Right renal pelvis (tissue), 4 donors: ENCODE measurements around the gene SACS. TPM values are rescaled to one million over a fixed set of nuclear protein-coding genes. Genes with fewer than 3 reads are reported as not detected.
A peak's percentile ranks its signal among the peaks of the same experiment; 100 is the strongest.

Experiments
- DNase-seq, 4 donors: peaks; one replicate each; pipeline ENCODE4 v3.0.0-alpha.2; 2013; ENCODE audit warnings: low read depth in 4 of 4, low spot score in 3 of 4, missing footprints in 1 of 4
- polyA plus RNA-seq, 4 donors: library from polyadenylated mRNA; unstranded; fragments of 120-200 nt; gene quantifications; one replicate each; pipeline ENCODE4 v1.2.1, GENCODE V29; 2013; ENCODE audit not compliant: insufficient read length in 4 of 4

SACS gene, protein sequence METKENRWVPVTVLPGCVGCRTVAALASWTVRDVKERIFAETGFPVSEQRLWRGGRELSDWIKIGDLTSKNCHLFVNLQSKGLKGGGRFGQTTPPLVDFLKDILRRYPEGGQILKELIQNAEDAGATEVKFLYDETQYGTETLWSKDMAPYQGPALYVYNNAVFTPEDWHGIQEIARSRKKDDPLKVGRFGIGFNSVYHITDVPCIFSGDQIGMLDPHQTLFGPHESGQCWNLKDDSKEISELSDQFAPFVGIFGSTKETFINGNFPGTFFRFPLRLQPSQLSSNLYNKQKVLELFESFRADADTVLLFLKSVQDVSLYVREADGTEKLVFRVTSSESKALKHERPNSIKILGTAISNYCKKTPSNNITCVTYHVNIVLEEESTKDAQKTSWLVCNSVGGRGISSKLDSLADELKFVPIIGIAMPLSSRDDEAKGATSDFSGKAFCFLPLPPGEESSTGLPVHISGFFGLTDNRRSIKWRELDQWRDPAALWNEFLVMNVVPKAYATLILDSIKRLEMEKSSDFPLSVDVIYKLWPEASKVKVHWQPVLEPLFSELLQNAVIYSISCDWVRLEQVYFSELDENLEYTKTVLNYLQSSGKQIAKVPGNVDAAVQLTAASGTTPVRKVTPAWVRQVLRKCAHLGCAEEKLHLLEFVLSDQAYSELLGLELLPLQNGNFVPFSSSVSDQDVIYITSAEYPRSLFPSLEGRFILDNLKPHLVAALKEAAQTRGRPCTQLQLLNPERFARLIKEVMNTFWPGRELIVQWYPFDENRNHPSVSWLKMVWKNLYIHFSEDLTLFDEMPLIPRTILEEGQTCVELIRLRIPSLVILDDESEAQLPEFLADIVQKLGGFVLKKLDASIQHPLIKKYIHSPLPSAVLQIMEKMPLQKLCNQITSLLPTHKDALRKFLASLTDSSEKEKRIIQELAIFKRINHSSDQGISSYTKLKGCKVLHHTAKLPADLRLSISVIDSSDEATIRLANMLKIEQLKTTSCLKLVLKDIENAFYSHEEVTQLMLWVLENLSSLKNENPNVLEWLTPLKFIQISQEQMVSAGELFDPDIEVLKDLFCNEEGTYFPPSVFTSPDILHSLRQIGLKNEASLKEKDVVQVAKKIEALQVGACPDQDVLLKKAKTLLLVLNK (N-terminal part only)
- polyA plus RNA-seq = 10 to 100 TPM; 11.5 to 12.4 (median 12.0) TPM

DNA sequence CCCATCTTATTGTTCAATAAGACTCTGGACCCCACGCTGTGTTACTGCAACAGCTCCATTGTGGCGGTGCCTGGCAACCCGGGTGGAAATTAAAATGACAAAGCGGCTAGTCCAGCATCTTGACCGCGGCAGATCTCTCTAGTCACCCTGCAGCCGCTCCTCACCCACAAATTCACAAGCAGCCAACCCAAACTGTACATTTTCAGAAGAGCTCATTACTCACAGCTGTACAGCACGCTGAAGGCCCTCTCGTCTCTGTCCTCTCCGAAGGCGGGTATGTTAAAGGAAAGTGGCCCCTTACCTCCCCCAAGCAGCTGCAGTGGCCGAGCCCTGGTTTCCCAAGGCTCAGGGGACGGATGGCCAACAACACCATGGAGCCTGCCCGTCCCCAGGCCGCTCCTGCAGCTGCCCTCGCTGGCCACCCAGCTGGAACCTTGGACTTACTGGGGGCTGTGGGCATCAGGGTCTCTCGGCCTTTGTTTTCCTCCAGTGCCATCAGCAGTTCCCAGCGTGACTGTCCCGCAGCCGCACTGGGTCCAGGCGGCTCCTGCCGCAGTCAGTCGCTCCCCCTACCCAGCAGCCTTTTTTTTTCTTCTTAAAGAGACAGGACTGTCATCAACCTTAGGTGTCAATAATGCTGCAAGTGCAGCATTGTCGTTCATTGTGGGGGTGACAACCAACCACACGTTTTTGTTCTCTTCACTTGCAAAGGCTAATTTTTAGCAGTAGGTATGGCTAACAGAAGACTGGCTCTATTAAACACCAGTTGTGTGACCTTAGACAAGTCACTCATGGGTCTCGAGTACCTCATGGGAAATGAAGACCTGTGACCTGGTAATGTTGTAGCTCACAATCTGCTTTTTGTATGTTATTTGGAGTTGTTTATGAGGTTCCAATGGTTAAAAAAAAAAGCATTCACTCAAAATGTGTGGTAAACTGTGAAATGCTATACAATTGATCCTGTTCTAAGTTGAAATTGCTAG is at the start of gene SACS:
Gene SACS, minus strand, starts transcription at position 532 of the 983 bp plus-strand sequence. CDS start 22,463 bp downstream, outside the sequence.
- peak in 3 of 4 donors; percentile 27 to 47 (median 38) for DNase-seq

DNA sequence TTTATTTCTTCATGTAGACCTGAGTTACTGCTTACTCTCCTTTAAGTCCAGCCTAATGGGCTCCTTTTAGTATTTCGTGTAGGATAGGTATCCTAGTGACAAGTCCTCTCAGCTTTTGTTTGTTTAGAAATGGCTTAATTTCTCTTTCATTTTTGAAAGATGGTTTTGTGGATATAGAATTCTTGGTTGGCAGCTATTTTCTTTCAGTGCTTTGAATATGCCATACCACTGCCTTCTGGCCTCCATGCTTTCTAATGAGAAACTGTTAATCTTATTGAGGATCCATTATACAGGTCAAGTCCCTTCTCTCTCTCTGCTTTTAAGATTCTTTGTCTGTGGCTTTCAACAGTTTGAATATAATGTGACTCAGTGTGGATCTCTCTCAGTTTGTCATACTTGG is 46.8 kb upstream of the SACS start:
- no peak for DNase-seq

DNA sequence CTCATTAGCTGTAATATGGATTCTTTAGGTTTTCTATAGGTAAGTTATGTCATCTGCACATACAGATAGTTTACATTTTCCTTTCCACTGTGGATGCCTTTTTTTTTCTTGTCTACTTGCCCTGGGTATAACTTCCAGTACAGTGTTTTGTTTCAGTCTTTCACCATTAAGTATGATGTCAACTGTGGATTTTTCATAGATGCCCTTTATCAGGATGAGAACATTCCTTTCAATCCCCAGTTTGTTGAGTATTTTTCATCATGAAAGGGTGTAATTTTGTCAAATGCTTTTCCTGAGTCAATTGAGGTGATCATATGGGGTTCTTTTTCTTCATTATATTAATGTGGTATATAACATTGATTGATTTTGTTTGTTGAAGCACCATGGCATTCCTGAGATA is 43.6 kb upstream of the SACS start:
- DNase-seq = no peak

DNA sequence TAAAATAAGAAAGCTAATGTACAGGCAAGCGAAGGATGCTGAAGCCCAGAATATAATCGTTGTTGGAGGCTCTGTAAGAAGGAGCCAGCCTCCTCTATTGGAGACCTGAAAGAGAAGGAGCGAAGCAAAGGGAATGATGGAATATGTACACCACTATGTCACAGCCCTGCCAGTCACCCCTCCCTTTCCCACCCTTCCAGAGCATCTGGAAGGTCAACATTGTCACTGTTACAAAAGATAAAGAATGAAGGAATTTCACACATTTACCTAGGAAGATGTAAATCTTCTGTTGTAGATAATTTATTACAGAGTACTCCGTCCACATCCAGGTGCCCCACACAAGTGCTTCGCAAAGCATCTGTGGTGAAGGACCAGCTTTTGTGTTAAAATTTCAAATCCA is 39.7 kb upstream of the SACS start:
- DNase-seq = no peak

DNA sequence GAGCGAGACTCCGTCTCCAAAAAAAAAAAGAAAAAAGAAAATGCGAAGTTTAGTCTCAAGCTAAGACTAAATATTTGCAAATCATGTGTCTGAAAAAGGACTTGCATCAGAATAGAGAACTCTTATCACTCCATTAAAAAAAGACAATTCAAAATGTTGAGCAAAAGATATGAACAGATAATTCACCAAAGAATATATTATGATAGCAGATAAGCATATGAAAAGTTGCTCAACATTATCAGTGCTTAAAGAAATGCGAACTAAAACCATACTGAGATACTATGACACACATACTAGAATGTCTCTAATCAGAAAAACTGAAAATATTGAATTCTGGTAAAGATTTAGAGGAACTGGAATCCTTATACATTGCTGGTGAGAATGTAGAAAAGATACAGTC is 38.7 kb upstream of the SACS start:
- no peak for DNase-seq

DNA sequence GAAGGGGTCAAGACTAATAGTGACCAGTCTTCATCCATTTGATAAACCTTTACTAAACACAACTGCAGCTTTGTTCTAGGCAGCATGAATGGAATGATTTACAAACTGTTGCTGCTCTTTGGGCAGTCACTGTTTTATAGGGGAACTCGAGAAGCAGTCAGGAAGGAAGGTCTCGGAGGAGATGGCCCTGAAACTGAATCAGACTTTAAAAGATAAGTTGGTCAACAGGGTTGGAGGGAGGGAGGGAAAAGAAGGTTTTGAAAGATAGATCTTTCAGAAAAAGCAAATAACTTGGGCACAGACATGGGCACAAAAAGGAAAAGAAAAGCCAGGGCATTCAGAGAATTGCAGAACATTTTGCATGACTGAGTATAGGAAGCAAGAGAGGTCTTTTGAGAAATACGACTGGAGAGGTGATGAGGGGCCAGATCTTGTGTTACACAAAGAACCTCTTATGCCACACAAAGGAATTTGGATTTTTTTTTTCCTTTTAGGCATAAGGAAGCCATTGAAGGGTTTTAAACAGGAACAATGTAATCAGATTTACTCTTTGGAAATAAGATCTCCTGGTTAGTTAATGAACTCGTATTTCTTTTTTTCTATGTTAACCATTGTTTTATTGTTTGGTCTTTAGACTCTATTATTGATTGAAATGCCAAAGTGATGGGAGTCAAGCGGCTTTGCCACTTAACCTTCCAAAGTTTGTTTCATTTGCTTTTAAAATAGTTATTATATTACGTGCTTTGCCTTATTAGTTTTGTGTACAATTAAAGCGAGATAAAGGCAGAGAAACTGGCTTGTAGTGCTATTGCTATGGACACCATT is 37.5 kb upstream of the SACS start:
- DNase-seq = peak in 2 of 4 donors; percentile 42 to 47

DNA sequence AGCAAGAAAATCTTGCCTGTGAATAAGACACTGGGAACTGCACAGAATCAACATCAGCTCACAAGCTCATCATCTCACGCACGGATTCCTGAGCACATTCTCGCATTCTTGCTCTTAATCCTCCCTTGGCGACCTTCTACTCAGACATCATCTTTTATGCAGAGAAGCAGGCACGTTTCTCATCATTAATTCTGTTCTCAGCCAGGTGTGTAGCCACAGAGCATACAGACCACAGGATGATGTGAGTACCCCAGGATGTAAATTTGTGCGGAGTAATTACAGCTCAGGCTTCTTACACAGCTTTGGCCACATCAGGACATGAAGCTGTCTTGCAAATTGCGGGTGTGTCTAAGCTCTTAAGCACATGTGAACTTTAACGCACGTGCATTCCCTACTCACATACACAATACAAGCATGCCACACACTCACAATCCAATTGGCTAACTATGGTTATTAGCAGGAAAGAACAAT is 36.5 kb upstream of the SACS start:
- peak in 2 of 4 donors; percentile 43 to 49 for DNase-seq

DNA sequence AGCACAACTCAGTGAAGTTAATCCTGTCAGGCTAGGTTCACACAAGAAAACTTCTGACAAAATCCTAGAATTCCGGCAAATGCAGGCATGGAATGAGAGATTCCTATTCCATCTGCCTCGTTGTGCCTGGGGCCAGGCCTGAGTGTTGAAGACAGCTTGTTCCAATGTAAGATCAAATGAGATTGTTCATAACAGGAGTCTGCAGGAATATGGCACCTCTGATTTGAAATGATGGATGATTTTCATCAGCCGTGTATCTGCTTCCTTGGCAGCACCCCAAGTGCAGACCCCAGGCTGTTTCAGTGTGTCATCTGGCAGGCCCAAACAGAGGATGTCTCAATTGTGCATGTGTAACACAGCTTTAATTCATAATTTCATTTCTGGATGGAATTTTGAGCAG is 35.3 kb upstream of the SACS start:
- no peak for DNase-seq

DNA sequence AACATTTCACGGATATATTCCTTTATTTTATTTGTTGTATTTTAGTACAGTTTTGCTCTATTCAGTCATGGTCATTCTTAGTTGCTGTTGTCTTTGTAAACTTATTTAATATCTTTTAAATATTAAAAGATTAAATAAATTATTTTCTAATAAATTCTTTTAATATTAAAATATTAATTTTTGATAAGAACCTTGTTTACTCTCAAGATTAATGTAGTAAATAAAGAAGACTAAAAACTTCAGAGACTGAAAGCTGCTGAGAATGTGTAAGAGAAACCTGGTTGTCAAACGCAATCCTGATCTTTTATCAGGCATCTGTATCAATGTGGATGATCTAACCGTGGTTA is 34.4 kb upstream of the SACS start:
- no peak for DNase-seq

DNA sequence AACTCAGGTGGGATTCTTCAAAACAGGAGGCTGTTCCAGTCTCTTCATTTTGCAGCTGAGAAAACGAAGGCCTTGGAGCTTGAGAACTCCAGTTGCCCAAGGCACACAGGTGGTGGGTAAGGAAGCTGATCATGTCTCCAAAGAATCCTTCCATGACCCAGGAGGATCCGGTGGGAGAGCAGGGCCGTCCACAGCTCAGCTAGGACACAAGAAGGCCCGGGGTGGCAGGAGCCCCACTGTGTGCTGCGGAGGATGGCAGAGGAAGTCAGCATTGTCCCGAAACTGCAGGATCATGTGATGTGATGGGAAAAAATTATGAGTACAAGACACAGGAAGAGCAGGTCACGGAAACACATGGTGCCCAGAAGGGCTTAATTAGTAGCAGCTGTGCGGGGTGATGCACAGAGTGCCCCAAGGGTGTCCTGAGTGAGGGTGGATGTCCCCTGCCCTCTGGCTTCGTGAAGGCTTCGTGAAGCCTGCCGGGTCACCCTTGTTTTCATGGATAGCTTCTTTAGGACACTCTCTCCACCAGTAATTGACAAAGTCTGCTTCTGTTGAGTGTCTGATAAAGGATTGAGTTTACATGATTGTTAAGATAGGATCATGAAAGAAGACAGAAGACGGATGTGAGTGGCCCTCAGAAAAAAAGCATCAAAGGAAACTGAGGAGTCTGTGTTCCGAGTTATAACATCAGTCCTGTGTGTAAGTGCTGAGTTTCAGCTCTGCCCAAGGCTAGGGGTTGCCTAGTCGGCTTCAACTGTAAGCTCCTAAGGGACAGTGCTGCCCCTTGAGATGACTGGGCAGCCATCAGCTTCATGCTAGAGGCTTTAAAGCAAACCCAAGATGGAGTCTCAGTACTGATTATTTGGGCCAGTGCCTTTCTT is 33.8 kb upstream of the SACS start:
- no peak for DNase-seq

DNA sequence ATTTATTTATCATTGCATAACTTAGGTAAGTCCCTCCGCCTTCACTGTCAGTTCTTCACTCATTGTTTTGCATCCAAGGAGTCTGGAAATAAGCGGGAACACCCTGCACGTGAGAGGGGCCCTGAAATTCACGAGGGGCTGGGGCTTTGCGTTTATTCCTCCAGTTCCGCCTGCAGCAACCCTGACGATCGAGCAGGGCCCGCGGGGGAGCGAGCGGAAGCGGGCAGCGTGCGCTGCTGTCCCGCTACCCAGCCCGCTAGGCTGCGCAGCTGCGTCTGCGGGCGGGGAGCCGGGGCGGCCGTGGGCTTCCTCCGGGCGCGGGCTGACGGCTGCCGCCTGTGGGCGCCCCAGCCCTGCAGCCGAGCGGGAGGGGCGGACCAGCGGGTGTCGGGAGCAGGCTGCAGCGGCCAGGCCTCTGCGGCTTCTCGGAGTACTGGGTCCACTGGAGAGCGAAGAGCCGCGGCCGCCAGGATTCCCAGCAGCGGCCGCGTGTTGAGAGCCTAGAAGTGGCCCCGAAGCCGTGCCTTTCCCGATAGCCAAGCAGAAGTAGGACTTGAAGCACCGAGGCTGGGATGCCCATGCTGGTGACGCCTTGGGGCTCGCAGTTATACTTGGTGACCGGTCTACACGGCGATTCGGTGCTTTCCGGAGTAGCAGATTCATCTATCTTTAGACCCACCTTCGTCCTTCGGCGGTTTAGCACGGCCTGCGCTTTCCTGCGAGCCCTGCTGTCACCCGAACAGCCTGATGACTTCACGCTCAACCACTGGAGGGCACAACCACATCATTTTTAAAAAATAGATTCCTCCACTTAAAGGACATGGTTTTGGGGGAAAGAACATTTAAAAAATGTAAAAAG is 32.9 kb upstream of the SACS start:
- DNase-seq = peak; percentile 63 to 70 (median 68)

DNA sequence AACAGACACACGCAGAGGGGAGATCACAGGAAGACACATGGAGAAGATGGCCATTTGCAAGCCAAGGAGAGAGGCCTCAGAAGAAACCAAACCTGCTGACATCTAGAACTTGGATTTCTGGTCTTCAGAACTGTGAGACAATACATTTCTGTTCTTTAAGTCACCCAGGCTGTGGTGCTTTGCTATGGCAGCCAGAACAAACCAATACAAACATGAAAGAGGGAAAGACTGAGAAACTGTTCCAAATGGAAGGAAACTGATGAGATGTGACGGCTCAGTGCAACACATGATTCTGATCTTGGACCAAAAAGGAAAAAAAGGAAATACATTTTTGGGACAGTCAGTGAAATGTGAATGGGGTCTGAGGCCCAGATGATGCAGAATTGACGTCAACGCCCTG is 30.2 kb upstream of the SACS start:
- DNase-seq = no peak

DNA sequence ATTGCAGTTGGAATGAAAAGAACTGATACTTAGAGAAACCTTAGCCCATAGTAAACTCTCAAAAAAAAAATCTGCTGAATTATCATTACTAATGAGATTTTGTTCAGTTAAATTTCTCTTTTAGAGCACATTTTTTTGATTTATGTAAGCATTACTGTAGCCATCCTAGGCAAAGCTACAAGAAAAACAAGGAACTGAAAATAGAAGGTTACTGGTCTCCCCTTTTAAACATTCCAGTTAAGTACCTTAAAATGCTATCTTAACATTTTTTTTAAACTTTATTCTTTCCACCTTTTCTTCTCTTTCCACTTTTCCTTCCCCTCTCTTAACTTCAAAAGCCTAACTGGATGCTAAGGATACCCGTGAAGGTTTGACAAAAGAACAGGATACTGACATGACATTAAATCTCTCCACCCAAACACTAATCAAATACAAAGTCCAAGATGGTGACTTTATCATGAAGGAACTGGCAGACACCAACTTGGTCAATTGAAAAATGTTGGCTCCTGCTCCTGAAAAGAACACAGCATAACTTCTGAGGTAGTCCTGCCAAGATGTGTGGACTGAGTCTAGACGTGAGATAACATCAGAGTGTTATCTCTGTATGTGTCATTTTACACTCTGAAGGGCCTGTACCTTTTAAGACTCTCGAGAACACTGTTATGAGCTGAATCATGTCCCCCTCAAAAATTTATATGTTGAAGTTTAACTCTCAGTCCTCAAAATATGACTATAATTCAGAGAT is 29.5 kb upstream of the SACS start:
- no peak for DNase-seq

DNA sequence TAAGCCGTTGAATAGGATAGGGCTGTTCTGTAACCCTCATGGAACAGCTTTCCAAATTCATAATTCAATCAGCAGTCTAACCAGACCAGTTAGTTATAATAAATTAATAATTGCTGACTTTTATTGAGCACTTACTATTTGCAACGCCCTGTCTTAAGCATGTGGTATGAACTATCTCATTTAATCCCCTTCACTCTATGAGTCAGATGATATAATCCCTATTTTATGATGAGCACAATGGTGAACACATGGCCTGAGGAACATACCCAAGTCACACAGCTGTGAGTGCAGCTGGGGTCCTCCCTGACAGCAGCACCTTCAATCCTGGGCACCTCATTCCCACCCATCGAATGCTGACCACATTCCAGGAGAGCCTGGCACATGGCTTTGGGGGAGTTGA is 28.0 kb upstream of the SACS start:
- no peak for DNase-seq

DNA sequence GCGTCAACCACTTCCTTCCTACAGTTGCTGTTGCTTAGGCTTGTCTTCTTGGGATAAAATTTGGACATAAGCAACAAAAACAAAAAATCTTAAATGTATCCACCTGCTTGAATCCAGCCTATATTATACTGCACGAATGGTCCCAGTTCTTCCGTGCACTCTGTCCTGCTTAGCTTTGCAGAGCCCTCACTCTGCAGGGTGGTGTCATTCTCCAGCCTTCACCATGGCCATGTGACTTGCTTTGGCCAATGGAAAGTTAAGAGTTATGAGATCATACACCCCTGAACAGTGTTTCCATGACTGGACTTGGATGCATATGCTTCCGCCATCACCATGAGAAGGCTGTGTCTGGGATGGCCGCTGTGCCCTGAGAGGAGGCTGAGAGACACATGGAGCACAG is 27.4 kb upstream of the SACS start:
- no peak for DNase-seq

DNA sequence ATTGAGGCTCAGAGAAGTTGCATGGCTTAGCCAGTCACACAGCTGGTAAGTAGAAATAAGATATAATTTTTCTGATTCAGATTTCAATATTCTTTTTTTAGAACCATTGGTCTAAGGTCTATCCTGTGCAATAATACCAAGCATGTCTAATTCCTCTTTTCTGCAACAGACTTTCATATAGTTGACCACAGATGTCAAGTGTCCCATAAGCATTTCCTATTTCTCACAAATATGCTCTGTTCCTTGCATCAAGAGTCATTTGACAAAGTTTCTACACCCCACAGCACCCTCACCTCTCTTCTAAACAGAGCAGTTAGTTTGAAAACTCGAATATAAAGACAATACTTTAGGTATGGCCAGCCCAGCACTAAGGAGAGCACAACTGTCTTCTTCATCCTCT is 26.8 kb upstream of the SACS start:
- no peak for DNase-seq
